Right lobe of liver (tissue), 6 donors: ENCODE measurements around the gene GALNT16. TPM values are rescaled to one million over a fixed set of nuclear protein-coding genes. Genes with fewer than 3 reads are reported as not detected.

Experiments
- ATAC-seq, 4 donors: fragments of 200-7000 bp; cut with Tn5 transposase; one replicate each; pipeline ENCODE4 v1.9.1; 2020; ENCODE audit warnings: mild to moderate bottlenecking in 4 of 4, moderate library complexity in 4 of 4
- DNase-seq, 3 donors: peaks; one replicate each; pipeline ENCODE4 v3.0.0-alpha.2; 2020
- H3K27ac ChIP-seq, 3 donors: fragments of 200-600 bp; one replicate each; pipeline ENCODE4 v1.8.0; 2022
- H3K27me3 ChIP-seq, 2 donors: fragments of 200-600 bp; one replicate each; pipeline ENCODE4 v1.8.0; 2022
- H3K36me3 ChIP-seq, 4 donors: fragments of 200-600 bp; sonication (generic) in 1 of 4; one replicate each; pipeline versions ENCODE4 v1.5.1 to v1.8.0; 2017 to 2022; ENCODE audit warnings: control low read depth in 1 of 4
- H3K4me1 ChIP-seq, 4 donors: fragments of 200-600 bp; sonication (generic) in 1 of 4; one replicate each; pipeline versions ENCODE4 v1.5.1 to v1.8.0; 2017 to 2022; ENCODE audit warnings: control low read depth in 1 of 4
- H3K4me3 ChIP-seq, 3 donors: fragments of 200-600 bp; one replicate each; pipeline ENCODE4 v1.8.0; 2022
- H3K9me3 ChIP-seq, 4 donors: fragments of 200-600 bp; sonication (generic) in 1 of 4; one replicate each; pipeline versions ENCODE4 v1.5.1 to v1.8.0; 2017 to 2022; ENCODE audit warnings: control low read depth in 1 of 4
- CTCF ChIP-seq, 4 donors: fragments of 200-600 bp in 3 of 4; fragments of 450-650 bp in 1 of 4; IDR thresholded peaks; one replicate each; pipeline versions ENCODE4 v1.5.1 to v1.8.0; 2016 to 2022; ENCODE audit warnings: antibody characterized with exemption in 4 of 4, mild to moderate bottlenecking in 2 of 4
- POLR2A ChIP-seq: fragments of 450-650 bp; IDR thresholded peaks from one replicate; pipeline ENCODE4 v1.6.1; 2017; ENCODE audit warnings: antibody characterized with exemption, mild to moderate bottlenecking
- WGBS: methylation state at CpG from one replicate; pipeline ENCODE4 v1.1.6; 2018; ENCODE audit warnings: low coverage, low lambda C conversion rate; ENCODE audit not compliant: insufficient coverage; ENCODE audit errors: missing lambda C conversion rate; 5-methylcytosine and 5-hydroxymethylcytosine counted together
- intact Hi-C, 2 donors: fragments of 100-400 bp; cut with DNase I; formaldehyde crosslinking; loops; one replicate each; pipeline versions ENCODE4 v1.11.2 to v1.14.1; 2022
- total RNA-seq, 6 experiments: library from RNA; depleted of rRNA in 2 of 6; stranded (reverse); fragments of >200 nt in 2 of 6; fragmentation: NEBNext Ultra II Directional in 3 of 6; extraction: Animal tissue kit (Norgen Biotek cat#: 25700) in 3 of 6; gene quantifications; one replicate each; pipeline versions ENCODE4 v1.1.0 to v1.2.4, GENCODE V29; 2016 to 2023
- donor health status: DM: no; HTN: yes; CAD: no.
- donor health status: DM: no; HTN: no; CAD: no.
- donor health status: DM: no; HTN: no; CAD: no.
- donor health status: DM: no; HTN: yes; CAD: no.
- donor health status: DM: no; HTN: yes; CAD: no.

Gene GALNT16
- total RNA-seq, 6 experiments from 2014 or later: 0.37 to 1.7 (median 0.94) TPM

- Histone ChIP-seq H3K4me1 (no peaks in the 10 kb centered on the region), H3K27ac (no peak overlapping the region), H3K4me3 (no peak overlapping the region), H3K27me3 (no peaks in the 10 kb centered on the region), H3K9me3 (no peaks in the 10 kb centered on the region), H3K36me3 (no peaks in the 10 kb centered on the region)
- TF ChIP-seq POLR2A: no peak
- no peak for TF ChIP-seq CTCF (IDR thresholded peaks at IDR 0.05)
- WGBS: 85% methylated on average over 1 of the region's 1 CpG
- DNase-seq (peak in 1 of 3 donors; percentile 16), ATAC-seq (no peak)
- intact Hi-C loops: no loop called here
Measured at GRCh38 chr14:69314327-69314726, 54.4 kb downstream of the GALNT16 start.

GRCh38 chr14:69315301-69315700 lies 55.3 kb downstream of the GALNT16 start:
- ATAC-seq (no peak), DNase-seq (peak in 2 of 3 donors; percentile 14 to 36)
- H3K27me3 ChIP-seq: no peaks in the 10 kb centered on the region
- H3K4me1 ChIP-seq: no peaks in the 10 kb centered on the region
- WGBS: 54% methylated on average over 2 of the region's 4 CpGs
- H3K4me3 ChIP-seq: no peak overlapping the region
- TF ChIP-seq CTCF (IDR thresholded peaks at IDR 0.05) (no peak), POLR2A (no peak)
- H3K9me3 ChIP-seq: no peaks in the 10 kb centered on the region
- no peak overlapping the region for H3K27ac ChIP-seq
- H3K36me3 ChIP-seq: no peaks in the 10 kb centered on the region
- intact Hi-C loops: no loop called here

GRCh38 chr14:69316449-69317101 lies 56.6 kb downstream of the GALNT16 start:
- H3K9me3 ChIP-seq: no peaks in the 10 kb centered on the region
- ATAC-seq (no peak), DNase-seq (peak in 2 of 3 donors; percentile 20 to 26)
- no peak overlapping the region for H3K27ac ChIP-seq
- no peak for TF ChIP-seq POLR2A
- no peak for TF ChIP-seq CTCF (IDR thresholded peaks at IDR 0.05)
- H3K4me1 ChIP-seq: no peaks in the 10 kb centered on the region
- H3K4me3 ChIP-seq: no peak overlapping the region
- H3K36me3 ChIP-seq: no peaks in the 10 kb centered on the region
- 53% methylated on average over 2 of the region's 4 CpGs for WGBS
- intact Hi-C loops: no loop called here
- H3K27me3 ChIP-seq: no peaks in the 10 kb centered on the region

GRCh38 chr14:69317102-69317755 lies 57.3 kb downstream of the GALNT16 start:
- no peak overlapping the region for H3K4me3 ChIP-seq
- no peak overlapping the region for H3K27ac ChIP-seq
- 66% methylated on average over 6 of the region's 6 CpGs for WGBS
- ATAC-seq: peak; percentile 37 to 62 (median 56)
- H3K27me3 ChIP-seq: no peaks in the 10 kb centered on the region
- no peaks in the 10 kb centered on the region for H3K4me1 ChIP-seq
- no peaks in the 10 kb centered on the region for H3K36me3 ChIP-seq
- TF ChIP-seq CTCF (IDR thresholded peaks at IDR 0.05) (no peak), POLR2A (no peak)
- intact Hi-C loops: no loop called here
- no peaks in the 10 kb centered on the region for H3K9me3 ChIP-seq
- DNase-seq: peak in 2 of 3 donors; percentile 39 to 42
